Peyer's patch (tissue), 4 donors: ENCODE data around the gene TMEM158.

Experiments used
- CTCF ChIP-seq, 6 experiments: fragments of 450-650 bp in 4 of 6; fragments of 200-600 bp in 2 of 6; sonication (generic) in 1 of 6; IDR thresholded peaks; one replicate each; pipeline ENCODE4 v1.5.1; 2017 to 2019; ENCODE audit warnings: antibody characterized with exemption in 6 of 6, mild to moderate bottlenecking in 3 of 6, moderate library complexity in 1 of 6
- POLR2A ChIP-seq, 2 donors: fragments of 450-650 bp; IDR thresholded peaks; one replicate each; pipeline ENCODE4 v1.5.1; 2017; ENCODE audit warnings: antibody characterized with exemption in 2 of 2, mild to moderate bottlenecking in 2 of 2, moderate library complexity in 2 of 2

- TF ChIP-seq CTCF (IDR thresholded peaks at IDR 0.05) = no peak
- TF ChIP-seq POLR2A (IDR thresholded peaks at IDR 0.05) = no peak
These were observed 14.2 kb upstream of the TMEM158 start for GRCh38 chr3:45240292-45240691.
